HepG2 (cell line): ENCODE measurements around the gene NCOA7. TPM values are rescaled to one million over a fixed set of nuclear protein-coding genes. Genes with fewer than 3 reads are reported as not detected.
A peak's percentile ranks its signal among the peaks of the same experiment; 100 is the strongest.

ENCODE experiments used
- ATAC-seq: fragments of 200-7000 bp; cut with Tn5 transposase; 3 replicates; pipeline ENCODE4 v1.9.1; 2020; ENCODE audit warnings: mild to moderate bottlenecking, moderate library complexity
- BruUV-seq: library from RNA; stranded (reverse); fragments of 400-500 nt; replicated peaks from 2 replicates; lab custom pipeline; 2021; lab: Mats Ljungman, UMichigan
- CTCF ChIA-PET: fragments of 300-600 bp; formaldehyde crosslinking; extraction: SDS; loops from one replicate; lab custom pipeline; 2021; ENCODE audit warnings: low total read pairs, inconsistent platforms, low intra/inter-chr PET ratio; lab: Yijun Ruan, JAX
- POLR2A ChIA-PET: fragments of 350-600 bp; sonication (Branson Sonifier 250); formaldehyde crosslinking; loops from one replicate; lab custom pipeline; 2020; ENCODE audit warnings: antibody characterized with exemption, inconsistent platforms; lab: Yijun Ruan, JAX
- DNase-seq: peaks from one replicate; pipeline ENCODE4 v3.0.0-alpha.2; 2015; ENCODE audit warnings: low spot score
- FAIRE-seq: peaks from 3 replicates; lab custom pipeline; 2011; peaks lifted over from hg19 to GRCh38; lab: Jason Lieb, UNC
- H2AFZ ChIP-seq: one replicate; pipeline ENCODE4 v1.6.1; 2011; ENCODE audit warnings: low read length, inconsistent platforms
- H3K27ac ChIP-seq: fragments of 300-600 bp; 3 replicates; pipeline ENCODE4 v1.8.0; 2011; ENCODE audit warnings: mixed run types, mild to moderate bottlenecking, mixed read lengths, low read length, inconsistent platforms; ENCODE audit not compliant: insufficient read depth; ENCODE audit errors: extremely low read length
- H3K27me3 ChIP-seq, 2 experiments: fragments of 200-600 bp in 1 of 2; 2 replicates in 1 of 2; 3 replicates in 1 of 2; pipeline versions ENCODE4 v1.6.0 to v1.8.0; 2011; ENCODE audit warnings: low read length in 2 of 2, mild to moderate bottlenecking in 2 of 2, moderate library complexity in 2 of 2, inconsistent platforms in 1 of 2; ENCODE audit not compliant: insufficient read depth in 2 of 2, control insufficient read depth in 1 of 2
- H3K36me3 ChIP-seq, 2 experiments: fragments of 200-600 bp in 1 of 2; replicated peaks in 1 of 2; 2 replicates in 1 of 2; 3 replicates in 1 of 2; pipeline versions ENCODE4 v1.5.1 to v1.8.0; 2011; ENCODE audit warnings: low read length in 2 of 2, inconsistent platforms in 1 of 2; ENCODE audit not compliant: insufficient read depth in 2 of 2, control insufficient read depth in 1 of 2
- H3K4me1 ChIP-seq: 2 replicates; pipeline ENCODE4 v1.5.1; 2012; ENCODE audit warnings: low read length, inconsistent platforms; ENCODE audit not compliant: insufficient read depth
- H3K4me2 ChIP-seq: 2 replicates; pipeline ENCODE4 v1.6.0; 2011; ENCODE audit warnings: low read depth, low read length, inconsistent platforms
- H3K4me3 ChIP-seq, 3 experiments: fragments of 200-600 bp in 1 of 3; sonication (generic), shearing (Covaris generic) in 1 of 3; replicated peaks in 1 of 3; 2 replicates each; pipeline ENCODE4 v1.5.1; 2011 to 2016; ENCODE audit warnings: low read length in 3 of 3, inconsistent platforms in 2 of 3, low read depth in 2 of 3, mild to moderate bottlenecking in 2 of 3, control low read depth in 1 of 3, mixed read lengths in 1 of 3; ENCODE audit not compliant: insufficient read depth in 1 of 3
- H3K79me2 ChIP-seq: one replicate; pipeline ENCODE4 v1.6.1; 2011; ENCODE audit warnings: low read length, inconsistent platforms; ENCODE audit not compliant: insufficient read depth
- H3K9ac ChIP-seq: 2 replicates; pipeline ENCODE4 v1.6.0; 2011; ENCODE audit warnings: mild to moderate bottlenecking, low read depth, low read length, inconsistent platforms; ENCODE audit not compliant: insufficient read depth
- H3K9me3 ChIP-seq: 2 replicates; pipeline ENCODE4 v1.5.1; 2012; ENCODE audit warnings: mild to moderate bottlenecking, low read length
- H4K20me1 ChIP-seq: 2 replicates; pipeline ENCODE4 v1.6.0; 2011; ENCODE audit warnings: inconsistent platforms, mild to moderate bottlenecking, low read length, moderate library complexity; ENCODE audit not compliant: insufficient read depth
- ASH2L ChIP-seq: fragments of 300-600, 200-600 bp; sonication (generic); IDR thresholded peaks from 2 replicates; pipeline ENCODE4 v1.7.0; 2017; ENCODE audit warnings: low read depth, mild to moderate bottlenecking, moderate library complexity, mixed read lengths, low read length; ENCODE audit not compliant: insufficient read length
- ATF7 ChIP-seq, 2 experiments: fragments of 450-650 bp in 1 of 2; sonication (generic) in 1 of 2; formaldehyde crosslinking in 1 of 2; IDR thresholded peaks; 2 replicates each; pipeline versions ENCODE4 v1.4.0 to v1.6.1; 2016 to 2020; ENCODE audit warnings: antibody characterized with exemption in 1 of 2, mild to moderate bottlenecking in 1 of 2, missing genetic modification reagents in 1 of 2
- ERF ChIP-seq: IDR thresholded peaks from 2 replicates; pipeline ENCODE4 v1.6.1; 2018; ENCODE audit warnings: missing biosample characterization, missing genetic modification reagents
- TP53 ChIP-seq: sonication (generic); formaldehyde crosslinking; conservative IDR thresholded peaks from 2 replicates; pipeline ENCODE4 v1.4.0; 2020; ENCODE audit warnings: missing genetic modification reagents
- ZNF121 ChIP-seq: sonication (generic); formaldehyde crosslinking; IDR thresholded peaks from 2 replicates; pipeline ENCODE4 v1.5.0; 2020; ENCODE audit warnings: mild to moderate bottlenecking, missing genetic modification reagents
- ZNF317 ChIP-seq: sonication (generic); formaldehyde crosslinking; IDR thresholded peaks from 2 replicates; pipeline ENCODE4 v1.5.0; 2020; ENCODE audit warnings: mild to moderate bottlenecking, missing genetic modification reagents
- WGBS: methylation state at CpG from one replicate; pipeline ENCODE4 v1.1.6; 2017; ENCODE audit warnings: low lambda C conversion rate; 5-methylcytosine and 5-hydroxymethylcytosine counted together
- in situ Hi-C: cut with HindIII; loops from 2 replicates; pipeline ENCODE4 v1.10.0; 2017; ENCODE audit warnings: low pct_unique_long_range_greater_than_20kb; ENCODE audit not compliant: extremely low pct_ligation_motif_present
- intact Hi-C: fragments of 100-400 bp; cut with micrococcal nuclease; formaldehyde crosslinking; loops from one replicate; pipeline ENCODE4 v1.10.0; 2022; ENCODE audit not compliant: unreplicated experiment
- polyA plus RNA-seq, 8 experiments: library from polyadenylated mRNA; depleted of rRNA in 3 of 8; stranded (reverse) in 7 of 8; unstranded in 1 of 8; fragments of >200 nt; fragmentation: Illumina TruSeq in 4 of 8; extraction: Trizol in 4 of 8; gene quantifications; 2 replicates each; pipeline versions ENCODE4 v1.2.1 to v1.2.3, GENCODE V29; 2011 to 2016; ENCODE audit warnings: low read depth in 4 of 8, missing spikeins in 1 of 8, mixed read lengths in 1 of 8; ENCODE audit not compliant: insufficient read depth in 1 of 8
- total RNA-seq, 5 experiments: library from RNA; depleted of rRNA; stranded (reverse); fragments of >200 nt; fragmentation: Illumina TruSeq; extraction: Trizol; gene quantifications; 2 replicates each; pipeline ENCODE4 v1.2.3, GENCODE V29; 2016; ENCODE audit warnings: low read depth in 1 of 5
- TF ChIP-seq, protein P1 (sequence below): sonication (generic); formaldehyde crosslinking; IDR thresholded peaks from 2 replicates; pipeline ENCODE4 v1.5.1; 2020; ENCODE audit warnings: missing genetic modification reagents, mild to moderate bottlenecking, borderline replicate concordance
- TF ChIP-seq, protein P2 (sequence below): sonication (generic); IDR thresholded peaks from 2 replicates; pipeline ENCODE4 v1.6.1; 2016; ENCODE audit warnings: low read depth, borderline replicate concordance

NCOA7 gene
- total and polyA plus RNA-seq, 2 of the 13 experiments (the other 11 are each of a cell fraction or from before 2014, with no cell fraction given), result 13.6 to 20.8 TPM

- no peaks in the 10 kb centered on the region for H3K27me3 ChIP-seq
- H3K4me2 ChIP-seq, result no peak overlapping the region
- ATAC-seq (no peak), DNase-seq (no peak), FAIRE-seq (no peak)
- ChIA-PET CTCF (no interaction called here), POLR2A (no interaction called here)
- TF ChIP-seq ASH2L (no peak), ATF7 (IDR thresholded peaks at IDR 0.05) (peak; percentile 90), ATF7 (CRISPR knock-in tag; IDR thresholded peaks at IDR 0.05) (no peak)
- in situ Hi-C loops (no loop called here), intact Hi-C loops (no loop called here)
- H2AFZ ChIP-seq, result no peak overlapping the region
- no peaks in the 10 kb centered on the region for H3K79me2 ChIP-seq
- H3K4me1 ChIP-seq, result peaks cover 1% of the 10 kb centered on the region; the same call in 1 of the 2 replicates
- H3K36me3 ChIP-seq, result no peaks in the 10 kb centered on the region; a peak in 1 of 5 replicates
- H4K20me1 ChIP-seq, result no peaks in the 10 kb centered on the region
- no peak overlapping the region for H3K4me3 ChIP-seq
- BruUV-seq, result no TSS peak
- WGBS, result 84% methylated on average over 2 of the region's 2 CpGs
- no peak overlapping the region for H3K27ac ChIP-seq
- no peaks in the 10 kb centered on the region for H3K9me3 ChIP-seq
- no peak overlapping the region for H3K9ac ChIP-seq
Observed at GRCh38 chr6:125827788-125828320, 37.1 kb downstream of the NCOA7 start.

DNA sequence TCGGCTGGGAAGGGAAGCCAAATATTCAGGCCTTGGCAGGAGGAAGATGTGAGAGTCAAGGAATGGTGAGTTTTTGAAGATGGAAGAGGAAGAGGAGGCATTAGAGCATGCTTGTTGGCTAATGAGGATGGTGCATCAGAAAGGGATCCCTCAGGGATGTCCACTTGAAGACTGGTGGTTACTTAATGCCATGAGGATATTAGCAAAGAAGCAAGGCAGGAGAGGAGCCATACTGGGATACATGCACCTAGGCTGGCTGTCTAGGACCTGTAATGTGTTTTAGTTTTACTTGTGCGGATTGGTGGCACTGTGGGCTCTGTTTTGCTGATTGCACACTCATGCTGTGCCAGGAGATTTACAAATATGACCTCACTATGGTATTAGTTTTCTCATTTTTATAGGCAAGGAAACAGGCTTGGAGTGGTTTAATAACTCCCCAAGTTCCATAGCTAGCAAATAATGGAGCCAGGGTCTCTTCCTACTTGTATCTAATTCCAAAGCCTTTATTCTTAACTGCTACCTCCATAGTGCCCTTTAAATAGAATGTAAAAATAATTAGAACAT lies 37.8 kb downstream of the NCOA7 start:
- no peak overlapping the region for H3K9ac ChIP-seq
- H2AFZ ChIP-seq, result no peak overlapping the region
- H3K36me3 ChIP-seq, result no peaks in the 10 kb centered on the region
- H3K27me3 ChIP-seq, result no peaks in the 10 kb centered on the region
- no peaks in the 10 kb centered on the region for H3K79me2 ChIP-seq
- FAIRE-seq (no peak), DNase-seq (no peak), ATAC-seq (no peak)
- no peaks in the 10 kb centered on the region for H3K4me1 ChIP-seq
- no TSS peak for BruUV-seq
- no peak overlapping the region for H3K27ac ChIP-seq
- no peaks in the 10 kb centered on the region for H4K20me1 ChIP-seq
- WGBS, result 93% methylated on average over 2 of the region's 2 CpGs
- in situ Hi-C loops (no loop called here), intact Hi-C loops (no loop called here)
- CTCF ChIA-PET, result no interaction called here
- POLR2A ChIA-PET, result no interaction called here
- H3K4me2 ChIP-seq, result no peak overlapping the region
- TF ChIP-seq ZNF121 (CRISPR knock-in tag) (no peak), TP53 (no peak), ERF (CRISPR knock-in tag) (no peak), ZNF317 (CRISPR knock-in tag) (no peak)
- TF ChIP-seq, protein P1, sequence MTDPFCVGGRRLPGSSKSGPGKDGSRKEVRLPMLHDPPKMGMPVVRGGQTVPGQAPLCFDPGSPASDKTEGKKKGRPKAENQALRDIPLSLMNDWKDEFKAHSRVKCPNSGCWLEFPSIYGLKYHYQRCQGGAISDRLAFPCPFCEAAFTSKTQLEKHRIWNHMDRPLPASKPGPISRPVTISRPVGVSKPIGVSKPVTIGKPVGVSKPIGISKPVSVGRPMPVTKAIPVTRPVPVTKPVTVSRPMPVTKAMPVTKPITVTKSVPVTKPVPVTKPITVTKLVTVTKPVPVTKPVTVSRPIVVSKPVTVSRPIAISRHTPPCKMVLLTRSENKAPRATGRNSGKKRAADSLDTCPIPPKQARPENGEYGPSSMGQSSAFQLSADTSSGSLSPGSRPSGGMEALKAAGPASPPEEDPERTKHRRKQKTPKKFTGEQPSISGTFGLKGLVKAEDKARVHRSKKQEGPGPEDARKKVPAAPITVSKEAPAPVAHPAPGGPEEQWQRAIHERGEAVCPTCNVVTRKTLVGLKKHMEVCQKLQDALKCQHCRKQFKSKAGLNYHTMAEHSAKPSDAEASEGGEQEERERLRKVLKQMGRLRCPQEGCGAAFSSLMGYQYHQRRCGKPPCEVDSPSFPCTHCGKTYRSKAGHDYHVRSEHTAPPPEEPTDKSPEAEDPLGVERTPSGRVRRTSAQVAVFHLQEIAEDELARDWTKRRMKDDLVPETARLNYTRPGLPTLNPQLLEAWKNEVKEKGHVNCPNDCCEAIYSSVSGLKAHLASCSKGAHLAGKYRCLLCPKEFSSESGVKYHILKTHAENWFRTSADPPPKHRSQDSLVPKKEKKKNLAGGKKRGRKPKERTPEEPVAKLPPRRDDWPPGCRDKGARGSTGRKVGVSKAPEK, result no peak
- TF ChIP-seq, protein P2, sequence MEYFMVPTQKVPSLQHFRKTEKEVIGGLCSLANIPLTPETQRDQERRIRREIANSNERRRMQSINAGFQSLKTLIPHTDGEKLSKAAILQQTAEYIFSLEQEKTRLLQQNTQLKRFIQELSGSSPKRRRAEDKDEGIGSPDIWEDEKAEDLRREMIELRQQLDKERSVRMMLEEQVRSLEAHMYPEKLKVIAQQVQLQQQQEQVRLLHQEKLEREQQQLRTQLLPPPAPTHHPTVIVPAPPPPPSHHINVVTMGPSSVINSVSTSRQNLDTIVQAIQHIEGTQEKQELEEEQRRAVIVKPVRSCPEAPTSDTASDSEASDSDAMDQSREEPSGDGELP, result no peak
- TF ChIP-seq, all 625 proteins: peak for 0
- H3K9me3 ChIP-seq, result no peaks in the 10 kb centered on the region
- H3K4me3 ChIP-seq, result no peak overlapping the region
